Tibial artery (tissue), 4 donors: ENCODE results near the gene DNASE1L3.

Experiments
- DNase-seq, 2 donors: peaks; one replicate each; pipeline ENCODE4 v3.0.0-alpha.2; 2019
- H3K27ac ChIP-seq, 2 donors: fragments of 200-600 bp; sonication (generic) in 1 of 2; 1 replicate in 1 of 2; 2 replicates in 1 of 2; pipeline ENCODE4 v1.5.1; 2018 to 2019; ENCODE audit warnings: mild to moderate bottlenecking in 1 of 2
- H3K27me3 ChIP-seq, 2 donors: fragments of 200-600 bp; sonication (generic) in 1 of 2; one replicate each; pipeline versions ENCODE4 v1.5.1 to v1.6.0; 2016 to 2019
- H3K36me3 ChIP-seq, 3 donors: fragments of 200-600 bp; sonication (generic) in 2 of 3; one replicate each; pipeline ENCODE4 v1.5.1; 2016 to 2019; ENCODE audit warnings: mild to moderate bottlenecking in 2 of 3
- H3K4me1 ChIP-seq, 4 donors: fragments of 200-600 bp; sonication (generic) in 2 of 4; 1 replicate in 3 of 4; 2 replicates in 1 of 4; pipeline ENCODE4 v1.5.1; 2016 to 2019
- H3K4me3 ChIP-seq, 2 donors: fragments of 200-600 bp; sonication (generic) in 1 of 2; 1 replicate in 1 of 2; 2 replicates in 1 of 2; pipeline ENCODE4 v1.5.1; 2018 to 2019; ENCODE audit warnings: mild to moderate bottlenecking in 2 of 2
- H3K9me3 ChIP-seq, 3 donors: fragments of 200-600 bp; sonication (generic) in 1 of 3; one replicate each; pipeline ENCODE4 v1.5.1; 2016 to 2019
- CTCF ChIP-seq, 2 experiments: fragments of 200-600 bp in 1 of 2; fragments of 450-650 bp in 1 of 2; IDR thresholded peaks; one replicate each; pipeline ENCODE4 v1.5.1; 2017 to 2019; ENCODE audit warnings: antibody characterized with exemption in 2 of 2, mild to moderate bottlenecking in 1 of 2, moderate library complexity in 1 of 2
- intact Hi-C: fragments of 100-400 bp; cut with DNase I; formaldehyde crosslinking; loops from one replicate; pipeline ENCODE4 v1.15.0; 2023; ENCODE audit warnings: low total_unique reads

Gene DNASE1L3

GRCh38 chr3:58190291-58190690 lies 20.5 kb downstream of the DNASE1L3 start:
- no peaks in the 10 kb centered on the region for H3K27me3 ChIP-seq
- no peak overlapping the region for H3K4me3 ChIP-seq
- TF ChIP-seq CTCF (IDR thresholded peaks at IDR 0.05): no peak
- H3K9me3 ChIP-seq: no peaks in the 10 kb centered on the region
- DNase-seq: no peak
- H3K4me1 ChIP-seq: no peaks in the 10 kb centered on the region
- intact Hi-C loops: loop anchor here (5.0 kb wide), 1 partner anchor 112 kb away; no protein-coding TSS in a partner anchor
- H3K27ac ChIP-seq: no peak overlapping the region
- H3K36me3 ChIP-seq: no peaks in the 10 kb centered on the region

- Histone ChIP-seq H3K36me3 (no peaks in the 10 kb centered on the region), H3K9me3 (no peaks in the 10 kb centered on the region), H3K4me3 (no peak overlapping the region), H3K4me1 (no peaks in the 10 kb centered on the region), H3K27ac (no peak overlapping the region), H3K27me3 (no peaks in the 10 kb centered on the region)
- no peak for DNase-seq
- no peak for TF ChIP-seq CTCF (IDR thresholded peaks at IDR 0.05)
- intact Hi-C loops: loop anchor here (5.0 kb wide), 1 partner anchor 113 kb away; no protein-coding TSS in a partner anchor
These were observed 21.1 kb downstream of the DNASE1L3 start for GRCh38 chr3:58189691-58190090.

- Histone ChIP-seq H3K27ac (no peak overlapping the region), H3K27me3 (no peaks in the 10 kb centered on the region), H3K4me3 (no peak overlapping the region), H3K4me1 (no peaks in the 10 kb centered on the region), H3K36me3 (no peaks in the 10 kb centered on the region), H3K9me3 (no peaks in the 10 kb centered on the region)
- no peak for DNase-seq
- intact Hi-C loops: no loop called here
- TF ChIP-seq CTCF (IDR thresholded peaks at IDR 0.05): no peak
These were observed 21.8 kb downstream of the DNASE1L3 start for GRCh38 chr3:58188921-58189451.

- H3K36me3 ChIP-seq: no peaks in the 10 kb centered on the region
- TF ChIP-seq CTCF (IDR thresholded peaks at IDR 0.05): no peak
- intact Hi-C loops: no loop called here
- no peak overlapping the region for H3K27ac ChIP-seq
- no peaks in the 10 kb centered on the region for H3K9me3 ChIP-seq
- H3K4me3 ChIP-seq: no peak overlapping the region
- H3K27me3 ChIP-seq: no peaks in the 10 kb centered on the region
- DNase-seq: no peak
- no peaks in the 10 kb centered on the region for H3K4me1 ChIP-seq
These were observed 22.6 kb downstream of the DNASE1L3 start for GRCh38 chr3:58188173-58188564.

- DNase-seq: no peak
- H3K36me3 ChIP-seq: no peaks in the 10 kb centered on the region
- H3K27me3 ChIP-seq: no peaks in the 10 kb centered on the region
- H3K4me3 ChIP-seq: no peak overlapping the region
- H3K4me1 ChIP-seq: no peaks in the 10 kb centered on the region
- TF ChIP-seq CTCF (IDR thresholded peaks at IDR 0.05): no peak
- H3K9me3 ChIP-seq: no peaks in the 10 kb centered on the region
- no peak overlapping the region for H3K27ac ChIP-seq
- intact Hi-C loops: no loop called here
These were observed 25.8 kb downstream of the DNASE1L3 start for GRCh38 chr3:58184982-58185360.
